Measurements from ENCODE around the gene TCF7L2.

- TF ChIP-seq SMC3 (conservative IDR thresholded peaks at IDR 0.05; ENCODE audit: poor library complexity): no peak
- TF ChIP-seq EZH2 (IDR thresholded peaks at IDR 0.05; ENCODE audit: borderline replicate concordance, insufficient read depth, low read length, poor library complexity, severe bottlenecking): no peak
- no peak for TF ChIP-seq CTCF (IDR thresholded peaks at IDR 0.05; ENCODE audit: poor library complexity, severe bottlenecking)
- TF ChIP-seq REST (IDR thresholded peaks at IDR 0.05; ENCODE audit: borderline replicate concordance): no peak
Measured at GRCh38 chr10:112991888-112992491, 41.9 kb downstream of the TCF7L2 start.
